Measurements from ENCODE around the gene STK11IP. TPM values are rescaled to one million over a fixed set of nuclear protein-coding genes. Genes with fewer than 3 reads are reported as not detected.
A peak's percentile ranks its signal among the peaks of the same experiment; 100 is the strongest.
"Not testable (repeated sequence)": the region's sequence is repeated elsewhere in the genome, so short reads cannot be mapped to it uniquely, and the experiment has no call there.

Gene STK11IP
- total and polyA plus RNA-seq, 8 donors, result 24.5 to 36.6 (median 29.2) TPM

GRCh38 chr2:219650426-219651248 lies 53.0 kb downstream of the STK11IP start:
- DNase-seq, result no peak
- intact Hi-C loops (cut with DNase I), result no loop called here
- TF ChIP-seq CTCF (IDR thresholded peaks at IDR 0.05), result no peak
- ATAC-seq, result no peak
- H3K36me3 ChIP-seq, result no peaks in the 10 kb centered on the region
- peaks cover 0 to 52% of the 10 kb centered on the region in 2 donors for H3K27me3 ChIP-seq
- no peaks in the 10 kb centered on the region for H3K9me3 ChIP-seq
- no peak overlapping the region for H3K4me3 ChIP-seq
- peaks cover 0 to 4% of the 10 kb centered on the region in 2 donors for H3K4me1 ChIP-seq
- no peak overlapping the region for H3K27ac ChIP-seq

GRCh38 chr2:219651656-219652055 lies 54.0 kb downstream of the STK11IP start:
- H3K27ac ChIP-seq; DNase-seq; H3K4me3 ChIP-seq; intact Hi-C loops (cut with DNase I); H3K9me3 ChIP-seq; H3K36me3 ChIP-seq; ATAC-seq; H3K4me1 ChIP-seq: not testable (repeated sequence)
- H3K27me3 ChIP-seq, result peaks cover 0 to 52% of the 10 kb centered on the region in 2 donors

- H3K4me3 ChIP-seq, result no peak overlapping the region
- ATAC-seq, result no peak
- no peak overlapping the region for H3K27ac ChIP-seq
- intact Hi-C loops (cut with DNase I), result no loop called here
- no peak for TF ChIP-seq CTCF (IDR thresholded peaks at IDR 0.05)
- peaks cover 0 to 56% of the 10 kb centered on the region in 2 donors for H3K27me3 ChIP-seq
- H3K36me3 ChIP-seq, result no peaks in the 10 kb centered on the region
- no peak for DNase-seq
- peaks cover 0 to 13% of the 10 kb centered on the region in 2 donors for H3K9me3 ChIP-seq
- H3K4me1 ChIP-seq, result no peaks in the 10 kb centered on the region
Measured at GRCh38 chr2:219656526-219656925, 58.9 kb downstream of the STK11IP start.

GRCh38 chr2:219658196-219658846 lies 60.7 kb downstream of the STK11IP start:
- H3K27ac ChIP-seq, result no peak overlapping the region
- DNase-seq (no peak), ATAC-seq (peak; percentile 38)
- no peak for TF ChIP-seq CTCF (IDR thresholded peaks at IDR 0.05)
- H3K27me3 ChIP-seq, result peaks cover 0 to 38% of the 10 kb centered on the region in 2 donors
- no peaks in the 10 kb centered on the region for H3K4me1 ChIP-seq
- H3K36me3 ChIP-seq, result no peaks in the 10 kb centered on the region
- peaks cover 0 to 16% of the 10 kb centered on the region in 2 donors for H3K9me3 ChIP-seq
- H3K4me3 ChIP-seq, result no peak overlapping the region
- intact Hi-C loops (cut with DNase I), result no loop called here

- Histone ChIP-seq H3K9me3 (peaks cover 0 to 16% of the 10 kb centered on the region in 2 donors), H3K4me3 (no peak overlapping the region), H3K27me3 (peaks cover 0 to 33% of the 10 kb centered on the region in 2 donors), H3K27ac (no peak overlapping the region), H3K4me1 (no peaks in the 10 kb centered on the region), H3K36me3 (no peaks in the 10 kb centered on the region)
- intact Hi-C loops (cut with DNase I), result no loop called here
- DNase-seq (no peak), ATAC-seq (no peak)
- no peak for TF ChIP-seq CTCF (IDR thresholded peaks at IDR 0.05)
Measured at GRCh38 chr2:219658874-219659273, 61.2 kb downstream of the STK11IP start.

Measured in left lung (tissue), 10 donors.